Activated gamma-delta T cell treated with Interleukin-2 at 50 U/mL for 16 hours (primary cell): ENCODE data around the gene NCOA1.
"Not testable (repeated sequence)": the region's sequence is repeated elsewhere in the genome, so short reads cannot be mapped to it uniquely, and the experiment has no call there.

Source experiments
- DNase-seq: peaks from one replicate; pipeline ENCODE4 v3.0.0-alpha.2; 2020

Gene NCOA1

DNA sequence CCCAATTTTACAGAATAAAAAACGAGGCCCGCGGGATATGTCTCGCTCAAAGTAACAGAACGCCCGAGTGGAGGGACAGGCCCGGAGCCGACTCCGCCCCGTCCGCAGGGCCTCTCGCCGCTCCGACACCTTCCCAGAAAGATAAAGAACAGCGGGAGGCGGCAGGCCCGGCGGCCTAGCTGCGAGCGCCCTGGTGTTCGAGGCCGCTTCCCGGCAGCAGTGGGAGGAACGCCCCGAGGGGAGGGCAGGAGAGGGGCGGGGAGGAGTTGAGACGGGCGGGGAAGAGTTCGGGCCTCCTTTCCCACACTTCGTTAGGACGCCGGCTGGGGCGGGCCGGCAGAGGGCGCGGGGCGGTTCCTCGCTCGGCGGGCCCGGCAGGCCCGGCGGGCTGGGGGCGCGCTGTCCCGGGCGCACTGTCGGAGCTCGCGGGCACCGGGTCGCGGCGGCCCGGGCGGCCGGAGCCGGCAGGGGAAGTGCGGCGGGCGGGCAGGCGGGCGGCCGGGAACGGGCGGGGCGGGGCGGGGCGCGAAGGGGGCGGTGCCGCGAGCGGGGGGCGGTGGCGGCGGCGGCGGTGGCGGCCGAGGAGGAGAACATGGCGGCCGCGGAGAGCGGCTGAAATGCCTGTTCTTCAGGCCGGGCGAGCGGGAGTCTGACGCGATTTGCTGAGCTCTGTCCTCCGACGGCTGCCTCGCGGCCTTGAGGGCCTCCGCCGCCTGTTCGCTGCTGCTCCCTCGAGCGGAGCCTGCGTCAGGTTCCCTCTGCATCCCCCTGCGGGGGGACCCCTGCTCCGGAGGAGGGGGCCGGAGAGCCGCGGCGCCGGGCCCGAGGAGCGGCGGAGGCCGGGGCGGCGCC is at the start of gene NCOA1:
Gene NCOA1, plus strand, starts transcription at position 565 of the 852 bp plus-strand sequence. CDS start 167,424 bp downstream, outside the sequence.
- DNase-seq = peak; percentile 86

GRCh38 chr2:24448797-24449196 is 42.3 kb upstream of the NCOA1 start:
- DNase-seq = no peak

- DNase-seq = no peak
These were observed 41.7 kb upstream of the NCOA1 start for GRCh38 chr2:24449344-24449743.

DNA sequence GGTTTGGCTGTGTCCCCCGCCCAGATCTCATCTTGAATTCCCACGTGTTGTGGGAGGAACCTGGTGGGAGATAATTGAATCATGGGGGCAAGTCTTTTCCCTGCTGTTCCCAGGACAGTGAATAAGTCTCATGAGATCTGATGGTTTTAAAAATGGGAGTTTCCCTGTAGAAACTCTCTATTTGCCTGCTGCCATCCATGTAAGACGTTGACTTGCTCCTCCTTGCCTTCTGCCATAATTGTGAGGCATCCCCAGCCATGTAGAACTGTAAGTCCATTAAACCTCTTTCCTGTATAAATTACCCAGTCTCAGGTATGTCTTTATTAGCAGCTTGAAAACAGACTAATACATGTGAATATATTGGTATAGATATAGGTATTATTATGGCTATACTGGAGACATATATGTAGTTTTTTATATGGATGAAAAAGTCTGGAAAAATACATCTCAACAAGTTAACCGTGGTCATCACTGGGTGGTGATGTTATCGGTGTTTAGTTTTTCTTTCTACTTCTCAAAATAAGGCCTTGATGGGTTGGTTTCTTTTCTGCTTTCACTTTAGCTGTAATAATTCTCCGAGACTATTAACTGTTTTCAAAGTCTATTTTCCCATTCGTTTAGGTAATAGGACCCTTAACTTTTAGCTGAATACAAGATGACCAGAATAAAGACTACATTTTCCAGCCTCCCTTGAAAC is 39.1 kb upstream of the NCOA1 start:
- DNase-seq = no peak

DNA sequence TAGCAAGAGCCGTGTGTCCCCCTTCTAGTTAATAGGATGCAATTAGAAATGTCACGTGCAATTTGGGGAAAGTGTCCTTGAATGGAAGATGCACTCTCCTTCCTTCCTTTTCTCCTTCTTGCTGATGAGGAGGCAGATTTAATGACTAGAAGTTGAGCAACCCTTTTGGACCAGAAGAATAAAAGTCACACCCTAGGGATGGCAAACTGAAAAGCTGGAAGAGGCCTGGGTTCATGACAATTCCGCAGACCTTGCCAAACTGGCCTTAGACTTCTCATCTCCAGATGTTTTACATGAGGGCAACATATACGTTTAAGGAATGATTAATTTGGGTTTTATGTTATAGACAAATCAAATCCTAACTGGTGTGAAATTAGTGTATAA is 38.6 kb upstream of the NCOA1 start:
- DNase-seq = no peak

DNA sequence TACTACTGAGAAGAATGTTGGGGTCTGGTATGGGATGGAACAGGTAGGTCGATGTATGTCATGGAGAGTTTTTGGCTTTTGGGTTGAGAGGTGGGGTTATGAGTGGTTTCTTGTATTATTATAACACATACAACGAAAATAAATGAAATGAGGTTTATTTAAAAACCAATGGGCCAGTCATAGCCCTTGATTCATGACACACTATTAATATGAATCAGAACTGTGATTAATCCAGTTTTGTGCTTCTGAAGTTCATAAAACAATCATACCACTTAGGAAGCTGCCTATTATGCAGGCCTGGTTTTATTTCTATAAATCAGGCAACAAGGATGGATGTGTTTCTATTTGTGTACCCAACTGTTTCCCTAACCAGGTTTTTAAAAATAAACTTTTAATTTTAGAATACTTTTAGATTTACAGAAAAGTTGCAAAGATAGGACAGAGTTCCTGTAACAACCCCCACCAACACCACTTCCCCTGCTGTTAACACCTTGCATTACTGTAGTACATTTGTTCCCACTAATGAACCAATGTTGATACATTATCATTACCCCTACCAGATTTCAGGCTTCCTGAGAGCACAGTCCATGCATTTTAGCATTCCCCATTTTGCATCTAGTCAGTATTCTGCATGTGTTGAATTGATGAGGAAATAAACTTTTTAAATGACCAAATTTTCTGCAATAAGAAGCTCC is 37.5 kb upstream of the NCOA1 start:
- no peak for DNase-seq

- no peak for DNase-seq
These were observed 36.8 kb upstream of the NCOA1 start for GRCh38 chr2:24454294-24454693.

GRCh38 chr2:24456599-24457556 is 34.2 kb upstream of the NCOA1 start:
- no peak for DNase-seq

- no peak for DNase-seq
These were observed 33.2 kb upstream of the NCOA1 start for GRCh38 chr2:24457696-24458386.

- no peak for DNase-seq
These were observed 31.6 kb upstream of the NCOA1 start for GRCh38 chr2:24459224-24460161.

DNA sequence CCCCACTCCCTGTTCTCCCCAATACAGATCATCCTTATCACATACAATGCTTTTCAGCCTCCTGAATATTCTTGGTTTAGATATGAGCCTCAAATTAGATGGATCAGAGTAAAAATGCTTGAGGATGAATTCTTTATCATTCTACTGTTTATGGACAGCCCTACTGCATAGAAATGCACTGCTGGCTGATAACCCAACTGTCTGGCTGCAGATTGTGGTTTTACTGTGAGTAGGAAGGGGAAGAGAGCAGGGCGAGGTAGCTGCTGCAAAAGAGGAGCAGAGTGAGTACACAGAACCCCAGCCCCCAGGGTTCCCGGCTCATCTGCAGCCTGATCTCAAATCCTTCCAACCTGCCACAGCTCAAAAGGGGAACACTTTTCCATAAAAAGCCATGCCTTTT is 29.4 kb upstream of the NCOA1 start:
- DNase-seq = no peak

DNA sequence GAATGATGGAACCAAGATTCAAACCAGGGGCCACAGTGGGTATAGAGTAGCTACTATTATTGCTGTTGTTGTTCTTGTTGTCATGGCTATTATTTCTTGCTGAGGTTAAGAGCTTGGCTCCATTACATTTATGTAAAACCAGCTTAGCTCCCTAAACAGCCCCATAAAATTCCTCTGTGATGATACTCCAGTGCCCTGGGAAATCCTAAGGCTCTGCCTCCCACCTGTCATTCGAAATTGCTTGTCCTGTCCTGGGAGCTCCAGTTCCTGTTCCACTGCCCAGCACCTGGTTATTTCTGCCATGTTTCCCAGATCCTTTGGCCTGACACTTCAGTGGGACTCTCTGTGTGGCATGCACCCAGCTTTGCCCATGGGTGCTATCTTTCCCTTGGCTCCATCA is 27.8 kb upstream of the NCOA1 start:
- DNase-seq = no peak

- DNase-seq = no peak
These were observed 23.9 kb upstream of the NCOA1 start for GRCh38 chr2:24466871-24467870.

GRCh38 chr2:24468453-24468852 is 22.6 kb upstream of the NCOA1 start:
- not testable (repeated sequence) for DNase-seq

GRCh38 chr2:24469148-24469650 is 21.9 kb upstream of the NCOA1 start:
- DNase-seq = no peak

DNA sequence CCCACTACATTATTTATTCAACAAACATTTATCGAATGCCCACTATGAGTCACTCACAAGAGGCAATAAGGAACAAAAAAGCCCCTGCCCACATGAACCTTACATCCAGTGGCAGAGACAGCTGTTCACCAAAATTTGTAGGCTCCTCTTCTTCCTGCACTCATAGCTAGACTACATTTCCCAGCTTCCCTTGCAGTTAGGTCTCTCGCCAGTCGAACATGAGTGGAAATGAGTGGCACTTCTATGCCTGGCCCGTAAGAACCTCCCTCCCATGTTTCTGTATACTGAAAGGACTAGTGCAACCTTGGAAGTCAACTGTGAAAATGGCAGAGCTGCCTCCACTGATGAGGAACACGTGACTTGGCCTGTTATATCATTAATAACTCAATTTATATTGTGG is 19.4 kb upstream of the NCOA1 start:
- DNase-seq = no peak

DNA sequence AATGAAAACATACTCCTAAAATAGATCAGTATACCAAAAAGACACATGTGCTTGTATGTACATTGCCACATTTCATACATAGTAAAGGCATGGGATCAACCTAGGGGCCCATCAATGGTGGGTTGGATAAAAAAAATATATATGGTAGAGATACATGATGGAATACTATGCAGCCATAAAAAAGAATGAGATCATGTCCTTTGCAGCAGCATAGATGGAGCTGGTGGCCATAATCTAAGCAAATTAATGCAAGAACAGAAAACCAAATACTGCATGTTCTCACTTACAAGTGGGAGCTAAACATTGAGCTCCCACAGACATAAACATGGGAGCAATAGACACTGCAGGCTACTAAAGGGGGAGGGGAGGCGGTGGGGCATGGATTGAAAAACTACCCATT is 18.6 kb upstream of the NCOA1 start:
- DNase-seq = no peak

DNA sequence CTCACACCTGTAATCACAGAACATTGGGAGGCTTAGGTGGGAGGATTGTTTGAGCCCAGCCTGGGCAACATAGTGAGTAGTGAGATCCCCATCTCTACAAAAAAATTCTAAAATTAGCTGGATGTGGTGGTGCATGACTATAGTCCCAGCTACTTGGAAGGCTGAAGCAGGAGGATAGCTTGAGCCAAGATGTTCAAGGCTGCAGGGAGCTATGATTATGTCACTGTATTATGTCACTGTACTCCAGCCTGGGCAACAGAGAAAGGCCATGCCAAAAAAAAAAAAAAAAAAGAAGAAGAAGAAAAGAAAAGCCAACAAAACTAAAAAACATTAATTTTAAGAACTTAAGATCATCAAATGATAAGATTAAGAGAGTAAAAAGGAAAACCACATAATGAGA is 17.4 kb upstream of the NCOA1 start:
- no peak for DNase-seq

GRCh38 chr2:24474053-24474452 is 17.0 kb upstream of the NCOA1 start:
- no peak for DNase-seq
